Calu3 (cell line): Measurements from ENCODE around the gene KRTAP1-3. TPM values are rescaled to one million over a fixed set of nuclear protein-coding genes. Genes with fewer than 3 reads are reported as not detected.
"Not testable (repeated sequence)": the region's sequence is repeated elsewhere in the genome, so short reads cannot be mapped to it uniquely, and the experiment has no call there.

Source experiments
- BruUV-seq: library from RNA; stranded (reverse); fragments of 400-500 nt; replicated peaks from 2 replicates; lab custom pipeline; 2021; lab: Mats Ljungman, UMichigan
- CTCF ChIA-PET: fragments of 300-600 bp; sonication (Branson Sonifier 250); formaldehyde crosslinking; loops from one replicate; lab custom pipeline; 2022; ENCODE audit warnings: antibody characterized with exemption; lab: Charles Lee
- DNase-seq: peaks from one replicate; pipeline ENCODE4 v3.0.0; 2022
- H3K27ac Mint-ChIP-seq: one replicate; pipeline ENCODE4 v1.8.0; 2022; ENCODE audit warnings: mixed read lengths; ENCODE audit not compliant: unreplicated experiment
- H3K27me3 Mint-ChIP-seq: one replicate; pipeline ENCODE4 v1.8.0; 2022; ENCODE audit warnings: mixed read lengths; ENCODE audit not compliant: unreplicated experiment
- H3K36me3 Mint-ChIP-seq: one replicate; pipeline ENCODE4 v1.8.0; 2022; ENCODE audit warnings: mild to moderate bottlenecking, moderate library complexity, mixed read lengths; ENCODE audit not compliant: insufficient read depth, unreplicated experiment
- H3K4me1 Mint-ChIP-seq: one replicate; pipeline ENCODE4 v1.8.0; 2022; ENCODE audit warnings: mild to moderate bottlenecking, low read depth, mixed read lengths; ENCODE audit not compliant: unreplicated experiment
- H3K4me3 Mint-ChIP-seq: one replicate; pipeline ENCODE4 v1.8.0; 2022; ENCODE audit warnings: mild to moderate bottlenecking, low read depth, moderate library complexity, mixed read lengths; ENCODE audit not compliant: unreplicated experiment
- H3K9me3 Mint-ChIP-seq: one replicate; pipeline ENCODE4 v1.8.0; 2022; ENCODE audit warnings: low read depth, mixed read lengths; ENCODE audit not compliant: unreplicated experiment
- intact Hi-C: fragments of 100-400 bp; cut with micrococcal nuclease; formaldehyde crosslinking; loops from one replicate; pipeline ENCODE4 v1.10.0; 2022; ENCODE audit not compliant: unreplicated experiment
- total RNA-seq: library from RNA; stranded (reverse); gene quantifications from 2 replicates; pipeline ENCODE4 v1.2.3, GENCODE V29; 2022
- TF ChIP-seq, protein P1 (sequence below): fragments of 200-600 bp; IDR thresholded peaks from one replicate; pipeline ENCODE4 v1.8.0; 2022; ENCODE audit warnings: antibody characterized with exemption; ENCODE audit not compliant: unreplicated experiment

KRTAP1-3 gene
- total RNA-seq, 1 experiment from 2014 or later: not detected

DNA sequence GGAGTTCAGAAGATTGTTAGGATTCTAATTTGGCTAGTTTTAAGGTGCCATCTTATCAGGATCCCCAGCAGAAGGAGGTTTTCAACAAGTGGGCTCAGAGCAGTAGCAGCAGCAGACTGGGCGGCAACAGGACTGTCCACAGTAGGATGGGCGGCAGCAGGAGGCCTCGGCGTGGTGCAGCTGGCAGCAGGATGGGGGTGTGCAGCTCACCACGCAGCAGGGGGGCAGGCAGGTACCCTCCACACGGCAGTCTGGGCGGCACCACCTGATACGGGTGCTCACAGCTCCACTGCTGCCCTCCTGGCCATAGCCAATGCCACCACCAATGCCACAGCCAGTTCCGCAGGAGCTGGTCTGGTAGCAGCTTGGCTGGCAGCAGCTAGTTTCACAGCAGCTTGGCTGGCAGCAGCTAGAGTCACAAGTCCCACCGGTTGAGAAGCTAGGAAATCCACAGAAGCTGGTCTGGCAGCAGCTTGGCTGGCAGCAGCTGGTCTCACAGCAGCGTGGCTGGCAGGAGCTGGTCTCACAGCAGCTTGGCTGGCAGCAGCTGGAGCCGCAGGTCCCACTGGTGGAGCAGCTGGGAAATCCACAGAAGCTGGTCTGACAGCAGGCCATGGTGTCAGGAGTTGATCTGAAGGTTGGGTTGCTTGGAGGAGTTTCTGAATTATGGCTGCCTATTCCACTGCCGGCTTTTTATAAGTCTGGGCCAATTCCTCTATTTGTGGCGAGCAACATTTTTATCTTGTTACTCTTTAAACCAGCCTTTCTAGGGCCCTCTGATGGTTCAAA, 6.3 kb upstream of the KRTAP1-3 start, which contains the start of gene KRTAP1-1:
KRTAP1-1 (minus strand) TSS at position 668 of the 789 bp plus-strand sequence; CDS start at position 615, 53 bp downstream.
- not testable (repeated sequence) for H3K9me3 Mint-ChIP-seq, H3K36me3 Mint-ChIP-seq, H3K27me3 Mint-ChIP-seq
- TF ChIP-seq, protein P1, sequence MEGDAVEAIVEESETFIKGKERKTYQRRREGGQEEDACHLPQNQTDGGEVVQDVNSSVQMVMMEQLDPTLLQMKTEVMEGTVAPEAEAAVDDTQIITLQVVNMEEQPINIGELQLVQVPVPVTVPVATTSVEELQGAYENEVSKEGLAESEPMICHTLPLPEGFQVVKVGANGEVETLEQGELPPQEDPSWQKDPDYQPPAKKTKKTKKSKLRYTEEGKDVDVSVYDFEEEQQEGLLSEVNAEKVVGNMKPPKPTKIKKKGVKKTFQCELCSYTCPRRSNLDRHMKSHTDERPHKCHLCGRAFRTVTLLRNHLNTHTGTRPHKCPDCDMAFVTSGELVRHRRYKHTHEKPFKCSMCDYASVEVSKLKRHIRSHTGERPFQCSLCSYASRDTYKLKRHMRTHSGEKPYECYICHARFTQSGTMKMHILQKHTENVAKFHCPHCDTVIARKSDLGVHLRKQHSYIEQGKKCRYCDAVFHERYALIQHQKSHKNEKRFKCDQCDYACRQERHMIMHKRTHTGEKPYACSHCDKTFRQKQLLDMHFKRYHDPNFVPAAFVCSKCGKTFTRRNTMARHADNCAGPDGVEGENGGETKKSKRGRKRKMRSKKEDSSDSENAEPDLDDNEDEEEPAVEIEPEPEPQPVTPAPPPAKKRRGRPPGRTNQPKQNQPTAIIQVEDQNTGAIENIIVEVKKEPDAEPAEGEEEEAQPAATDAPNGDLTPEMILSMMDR: peak; percentile 73
- DNase-seq: peak; percentile 71
- Mint-ChIP-seq H3K4me1 (peaks cover 36% of the 10 kb centered on the region), H3K4me3 (peak within 1 kb of the TSS; percentile 63), H3K27ac (peak within 1 kb of the TSS; percentile 60)
- TSS peak; percentile 97 for BruUV-seq
- intact Hi-C loops: loop anchor here (1.0 to 5.0 kb wide), 5 partner anchors 39 to 184 kb away; no protein-coding TSS in a partner anchor
- CTCF ChIA-PET: interaction anchor here (0.8 to 1.9 kb wide), 11 partner anchors 17 to 186 kb away, joined by 3 to 7 read pairs (median 3); partner anchors contain the start of genes KRT23 and KRT39

DNA sequence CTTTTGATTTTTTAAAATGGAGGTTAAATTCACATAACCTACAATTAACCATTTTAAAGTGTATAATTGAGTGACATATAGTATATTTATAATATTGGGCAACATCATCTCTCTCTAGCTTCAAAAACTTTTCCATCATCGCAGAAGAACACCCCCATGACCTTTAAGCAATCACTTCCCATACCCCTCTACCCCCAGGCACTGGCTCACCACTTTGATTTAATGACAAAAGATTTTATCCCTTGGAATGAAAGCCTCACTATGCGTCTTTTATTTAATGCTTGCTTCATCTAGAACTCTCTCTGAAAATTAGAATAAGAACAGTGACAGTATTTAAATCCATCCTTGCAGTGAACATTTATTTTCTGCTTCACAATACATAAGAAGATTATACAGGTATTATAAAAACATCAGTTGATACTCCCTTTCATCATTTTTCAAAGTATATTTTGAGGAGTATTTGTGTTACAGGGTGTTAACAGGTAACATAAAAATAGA, 3.2 kb upstream of the KRTAP1-3 start:
- no TSS peak for BruUV-seq
- DNase-seq: no peak
- Mint-ChIP-seq H3K9me3 (no peaks in the 10 kb centered on the region), H3K4me3 (no peak overlapping the region), H3K27ac (no peak overlapping the region), H3K4me1 (peaks cover 49% of the 10 kb centered on the region), H3K27me3 (no peaks in the 10 kb centered on the region), H3K36me3 (peaks cover 6% of the 10 kb centered on the region)
- TF ChIP-seq, protein P1: no peak
- intact Hi-C loops: no loop called here
- CTCF ChIA-PET: interaction anchor here (1.1 to 1.4 kb wide), 2 partner anchors 13 to 18 kb away, joined by 3 to 7 read pairs; no protein-coding TSS in a partner anchor

DNA sequence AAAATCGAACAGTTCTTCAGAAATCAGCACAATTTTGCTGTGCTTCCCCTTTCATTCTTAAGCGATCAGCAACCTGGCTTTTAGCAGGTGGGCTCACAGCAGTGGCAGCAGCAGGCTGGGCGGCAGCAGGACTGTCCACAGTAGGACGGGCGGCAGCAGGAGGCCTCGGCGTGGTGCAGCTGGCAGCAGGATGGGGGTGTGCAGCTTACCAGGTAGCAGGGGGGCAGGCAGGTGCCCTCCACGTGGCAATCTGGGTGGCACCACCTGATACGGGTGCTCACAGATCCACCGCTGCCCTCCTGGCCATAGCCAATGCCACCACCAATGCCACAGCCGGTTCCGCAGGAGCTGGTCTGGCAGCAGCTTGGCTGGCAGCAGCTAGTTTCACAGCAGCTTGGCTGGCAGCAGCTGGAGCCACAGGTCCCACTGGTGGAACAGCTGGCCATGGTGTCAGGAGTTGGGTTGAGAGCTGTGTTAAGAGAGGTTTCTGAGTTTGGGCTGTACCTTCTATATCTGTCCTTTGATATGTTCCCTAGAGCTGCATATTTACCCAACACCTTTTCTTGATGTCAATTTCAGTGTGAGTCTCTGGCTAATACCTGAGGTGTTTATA, 4.9 kb downstream of the KRTAP1-3 start, which contains the start of gene KRTAP1-4:
KRTAP1-4 (minus strand) TSS at position 563 of the 613 bp plus-strand sequence; CDS start at position 446, 117 bp downstream.
- Mint-ChIP-seq H3K27ac (no peak within 1 kb of the TSS), H3K4me3 (no peak within 1 kb of the TSS), H3K4me1 (peaks cover 36% of the 10 kb centered on the region), H3K9me3 (no peaks in the 10 kb centered on the region), H3K36me3 (no peaks in the 10 kb centered on the region), H3K27me3 (no peaks in the 10 kb centered on the region)
- no TSS peak for BruUV-seq
- intact Hi-C loops: no loop called here
- CTCF ChIA-PET: interaction anchor here (0.5 to 1.5 kb wide), 3 partner anchors 15 to 1697 kb away, joined by 3 to 4 read pairs (median 4); no protein-coding TSS in a partner anchor
- DNase-seq: no peak
- TF ChIP-seq, protein P1: no peak

GRCh38 chr17:41026715-41027471, 7.8 kb downstream of the KRTAP1-3 start, which contains the start of gene KRTAP1-5:
KRTAP1-5 (minus strand) TSS chr17:41027208; CDS start chr17:41027155, 53 bp downstream.
- no peak within 1 kb of the TSS for H3K4me3 Mint-ChIP-seq
- intact Hi-C loops: no loop called here
- DNase-seq: no peak

More at GRCh38 chr17:41026715-41027471, 7.8 kb downstream of the KRTAP1-3 start, which contains the start of gene KRTAP1-5:
- Mint-ChIP-seq H3K4me1 (peaks cover 32% of the 10 kb centered on the region), H3K36me3 (no peaks in the 10 kb centered on the region), H3K27me3 (no peaks in the 10 kb centered on the region), H3K9me3 (peaks cover 3% of the 10 kb centered on the region), H3K27ac (no peak within 1 kb of the TSS)
- no TSS peak for BruUV-seq
- TF ChIP-seq, protein P1: no peak
- CTCF ChIA-PET: interaction anchor here (0.6 to 1.1 kb wide), 3 partner anchors 9 to 18 kb away, joined by 3 read pairs; partner anchors contain the start of gene KRTAP3-1
